CD4-positive, alpha-beta T cell (primary cell): ENCODE measurements around the gene AFF3. TPM values are rescaled to one million over a fixed set of nuclear protein-coding genes. Genes with fewer than 3 reads are reported as not detected.

Experiments
- ATAC-seq: fragments of 200-7000 bp; cut with Tn5 transposase; one replicate; pipeline ENCODE4 v1.10.0; 2022; ENCODE audit warnings: mild to moderate bottlenecking; ENCODE audit not compliant: poor library complexity
- CTCF ChIA-PET: fragments of 350-600 bp; sonication (Branson Sonifier 250); formaldehyde crosslinking; loops from one replicate; lab custom pipeline; 2021; ENCODE audit warnings: antibody characterized with exemption, inconsistent platforms; lab: Charles Lee
- POLR2A ChIA-PET: fragments of 350-600 bp; sonication (Branson Sonifier 250); formaldehyde crosslinking; loops from one replicate; lab custom pipeline; 2021; ENCODE audit warnings: antibody characterized with exemption, inconsistent platforms; lab: Charles Lee
- DNase-seq, 14 experiments: peaks; one replicate each; pipeline ENCODE4 v3.0.0-alpha.2; 2013 to 2020; ENCODE audit warnings: mixed read lengths in 2 of 14
- H3K27ac ChIP-seq, 2 donors: one replicate each; pipeline versions ENCODE4 v1.5.1 to v1.7.0; 2013; ENCODE audit warnings: low read length in 2 of 2, low read depth in 1 of 2, mild to moderate bottlenecking in 1 of 2
- H3K27me3 ChIP-seq, 2 experiments: 1 replicate in 1 of 2; 2 replicates in 1 of 2; pipeline versions ENCODE4 v1.6.1 to v1.7.0; 2013; ENCODE audit warnings: low read length in 2 of 2, control low read depth in 1 of 2, mild to moderate bottlenecking in 1 of 2, moderate library complexity in 1 of 2; ENCODE audit not compliant: insufficient read depth in 2 of 2, control insufficient read depth in 1 of 2
- H3K36me3 ChIP-seq: one replicate; pipeline ENCODE4 v1.6.1; 2013; ENCODE audit warnings: low read length, control low read depth; ENCODE audit not compliant: insufficient read depth
- H3K4me1 ChIP-seq: one replicate; pipeline ENCODE4 v1.6.1; 2013; ENCODE audit warnings: low read length, control low read depth; ENCODE audit not compliant: insufficient read depth
- H3K4me3 ChIP-seq: one replicate; pipeline ENCODE4 v1.5.1; 2013; ENCODE audit warnings: mild to moderate bottlenecking, low read length, moderate library complexity
- H3K9me3 ChIP-seq, 2 experiments: 1 replicate in 1 of 2; 2 replicates in 1 of 2; pipeline versions ENCODE4 v1.6.1 to v1.7.0; 2013; ENCODE audit warnings: low read length in 2 of 2, mild to moderate bottlenecking in 2 of 2, control low read depth in 1 of 2, moderate library complexity in 1 of 2; ENCODE audit not compliant: control insufficient read depth in 1 of 2, insufficient read depth in 1 of 2
- H3K27ac Mint-ChIP-seq: one replicate; pipeline ENCODE4 v1.8.0; 2020; ENCODE audit warnings: mixed read lengths
- H3K27me3 Mint-ChIP-seq: one replicate; pipeline ENCODE4 v1.8.0; 2021; ENCODE audit warnings: mixed read lengths
- H3K36me3 Mint-ChIP-seq: one replicate; pipeline ENCODE4 v1.8.0; 2021; ENCODE audit warnings: low read depth, mixed read lengths
- H3K4me1 Mint-ChIP-seq: one replicate; pipeline ENCODE4 v1.8.0; 2021; ENCODE audit warnings: low read depth, mixed read lengths
- H3K4me3 Mint-ChIP-seq: one replicate; pipeline ENCODE4 v1.8.0; 2020; ENCODE audit warnings: mild to moderate bottlenecking, mixed read lengths
- H3K9me3 Mint-ChIP-seq: one replicate; pipeline ENCODE4 v1.8.0; 2020; ENCODE audit warnings: mixed read lengths
- intact Hi-C, 2 experiments: fragments of 100-400 bp; cut with DNase I in 1 of 2; cut with micrococcal nuclease in 1 of 2; formaldehyde crosslinking; loops; one replicate each; pipeline versions ENCODE4 v1.15.1 to v1.9.0; 2023 to 2025; cut with DNase I, micrococcal nuclease
- total RNA-seq, 174 experiments: library from RNA in 2 of 174; stranded (reverse) in 2 of 174; gene quantifications; one replicate each; pipeline ENCODE4 v1.2.3 and lab custom pipeline; 2021 to 2026
- TF ChIP-seq, protein P1 (sequence below): fragments of 200-600 bp; IDR thresholded peaks from one replicate; pipeline ENCODE4 v1.8.0; 2022; ENCODE audit warnings: antibody characterized with exemption, mild to moderate bottlenecking

The AFF3 gene
- total RNA-seq, 2 experiments from 2014 or later, result 15.4 to 15.7 TPM

DNA sequence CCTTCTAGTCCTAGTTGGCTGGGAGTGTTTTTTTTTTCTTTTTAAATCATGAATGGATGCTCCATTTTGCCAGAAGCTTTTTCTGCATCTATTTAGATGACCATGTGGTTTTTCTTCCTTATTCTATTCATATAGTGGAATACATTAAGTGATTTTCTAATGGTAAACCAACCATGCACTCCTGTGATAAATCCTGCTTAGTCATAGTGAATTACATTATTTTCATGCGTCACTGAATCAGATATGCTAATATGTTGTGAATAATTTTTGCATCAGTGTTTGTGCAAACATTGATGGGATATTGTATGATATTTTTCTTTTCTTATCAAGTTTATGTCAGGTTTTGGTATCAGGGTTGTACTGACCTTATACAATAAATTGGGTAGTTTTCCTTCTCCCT lies 423.3 kb downstream of the AFF3 start:
- Histone ChIP-seq H3K27ac (no peak overlapping the region), H3K36me3 (no peaks in the 10 kb centered on the region), H3K4me3 (no peak overlapping the region), H3K9me3 (peaks cover 0 to 8% of the 10 kb centered on the region in 2 experiments), H3K27me3 (no peaks in the 10 kb centered on the region), H3K4me1 (no peaks in the 10 kb centered on the region)
- intact Hi-C loops, result no loop called here
- peaks cover 15% of the 10 kb centered on the region for H3K9me3 Mint-ChIP-seq
- no peaks in the 10 kb centered on the region for H3K27me3 Mint-ChIP-seq
- no peaks in the 10 kb centered on the region for H3K4me1 Mint-ChIP-seq
- no peak overlapping the region for H3K27ac Mint-ChIP-seq
- H3K4me3 Mint-ChIP-seq, result no peak overlapping the region
- ChIA-PET POLR2A (no interaction called here), CTCF (no interaction called here)
- TF ChIP-seq, protein P1, sequence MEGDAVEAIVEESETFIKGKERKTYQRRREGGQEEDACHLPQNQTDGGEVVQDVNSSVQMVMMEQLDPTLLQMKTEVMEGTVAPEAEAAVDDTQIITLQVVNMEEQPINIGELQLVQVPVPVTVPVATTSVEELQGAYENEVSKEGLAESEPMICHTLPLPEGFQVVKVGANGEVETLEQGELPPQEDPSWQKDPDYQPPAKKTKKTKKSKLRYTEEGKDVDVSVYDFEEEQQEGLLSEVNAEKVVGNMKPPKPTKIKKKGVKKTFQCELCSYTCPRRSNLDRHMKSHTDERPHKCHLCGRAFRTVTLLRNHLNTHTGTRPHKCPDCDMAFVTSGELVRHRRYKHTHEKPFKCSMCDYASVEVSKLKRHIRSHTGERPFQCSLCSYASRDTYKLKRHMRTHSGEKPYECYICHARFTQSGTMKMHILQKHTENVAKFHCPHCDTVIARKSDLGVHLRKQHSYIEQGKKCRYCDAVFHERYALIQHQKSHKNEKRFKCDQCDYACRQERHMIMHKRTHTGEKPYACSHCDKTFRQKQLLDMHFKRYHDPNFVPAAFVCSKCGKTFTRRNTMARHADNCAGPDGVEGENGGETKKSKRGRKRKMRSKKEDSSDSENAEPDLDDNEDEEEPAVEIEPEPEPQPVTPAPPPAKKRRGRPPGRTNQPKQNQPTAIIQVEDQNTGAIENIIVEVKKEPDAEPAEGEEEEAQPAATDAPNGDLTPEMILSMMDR, result no peak
- ATAC-seq (no peak), DNase-seq (no peak)
- H3K36me3 Mint-ChIP-seq, result peaks cover 30% of the 10 kb centered on the region

DNA sequence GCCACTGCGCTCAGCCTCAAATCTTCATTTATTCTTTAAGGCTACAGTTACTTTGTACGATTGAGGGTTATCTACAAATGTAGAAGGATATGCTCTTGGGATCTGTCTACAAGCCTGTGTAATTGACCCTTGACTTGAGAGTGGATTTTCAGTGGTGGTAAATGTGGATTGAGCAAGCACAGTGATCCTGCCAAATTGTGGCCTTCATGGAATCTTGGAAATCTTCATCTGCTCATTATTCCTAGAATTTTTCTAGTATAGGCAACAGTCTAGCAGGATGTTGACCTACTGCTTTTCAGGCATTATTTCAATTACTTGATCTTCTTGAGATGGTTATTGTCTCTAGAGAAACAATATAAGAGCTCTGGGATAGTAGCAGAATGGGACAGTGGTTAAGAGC lies 426.4 kb downstream of the AFF3 start:
- no peak overlapping the region for H3K4me3 Mint-ChIP-seq
- H3K4me1 Mint-ChIP-seq, result no peaks in the 10 kb centered on the region
- H3K9me3 ChIP-seq, result no peaks in the 10 kb centered on the region
- H3K36me3 Mint-ChIP-seq, result peaks cover 5% of the 10 kb centered on the region
- H3K36me3 ChIP-seq, result no peaks in the 10 kb centered on the region
- DNase-seq (no peak), ATAC-seq (no peak)
- H3K9me3 Mint-ChIP-seq, result no peaks in the 10 kb centered on the region
- H3K27me3 Mint-ChIP-seq, result no peaks in the 10 kb centered on the region
- no peaks in the 10 kb centered on the region for H3K27me3 ChIP-seq
- H3K4me1 ChIP-seq, result no peaks in the 10 kb centered on the region
- ChIA-PET CTCF (no interaction called here), POLR2A (no interaction called here)
- TF ChIP-seq, protein P1, result no peak
- no peak overlapping the region for H3K4me3 ChIP-seq
- intact Hi-C loops, result no loop called here
- no peak overlapping the region for H3K27ac ChIP-seq
- H3K27ac Mint-ChIP-seq, result no peak overlapping the region

DNA sequence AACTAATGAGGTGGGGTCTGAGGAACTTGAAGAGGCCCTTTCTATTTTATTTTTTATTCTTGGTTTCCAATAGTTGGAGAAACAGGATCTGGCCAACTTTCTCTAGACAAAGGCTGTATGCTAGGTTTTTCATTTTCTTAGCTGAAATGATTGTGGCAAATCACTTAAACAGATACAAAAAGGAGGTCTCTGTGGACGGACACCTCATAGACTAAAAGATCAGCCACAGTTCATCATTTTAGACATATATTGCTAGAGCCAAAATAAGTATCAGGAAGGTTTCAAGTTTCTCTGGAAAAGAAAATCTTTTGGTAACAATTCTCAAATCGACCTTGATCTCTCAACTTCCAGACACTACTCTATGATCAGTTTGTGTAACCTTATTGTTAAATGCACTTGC lies 428.0 kb downstream of the AFF3 start:
- intact Hi-C loops, result no loop called here
- Histone ChIP-seq H3K4me3 (no peak overlapping the region), H3K27me3 (no peaks in the 10 kb centered on the region), H3K9me3 (no peaks in the 10 kb centered on the region), H3K4me1 (no peaks in the 10 kb centered on the region), H3K27ac (no peak overlapping the region), H3K36me3 (no peaks in the 10 kb centered on the region)
- Mint-ChIP-seq H3K36me3 (peaks cover 5% of the 10 kb centered on the region), H3K9me3 (no peaks in the 10 kb centered on the region), H3K4me3 (no peak overlapping the region), H3K4me1 (no peaks in the 10 kb centered on the region), H3K27ac (no peak overlapping the region), H3K27me3 (no peaks in the 10 kb centered on the region)
- TF ChIP-seq, protein P1, result no peak
- CTCF ChIA-PET, result no interaction called here
- DNase-seq, result no peak
- POLR2A ChIA-PET, result no interaction called here
- no peak for ATAC-seq
